H1 (cell line): Measurements from ENCODE around the gene KCNC4. TPM values are rescaled to one million over a fixed set of nuclear protein-coding genes. Genes with fewer than 3 reads are reported as not detected.

Source experiments
- CHD1 ChIP-seq: IDR thresholded peaks from 2 replicates; pipeline ENCODE4 v1.6.1; 2012; ENCODE audit warnings: low read depth, low read length, improper control_type of control experiment
- HDAC2 ChIP-seq, 2 experiments: fragments of 300-600 bp in 1 of 2; sonication (generic) in 1 of 2; IDR thresholded peaks; 2 replicates each; pipeline ENCODE4 v1.6.1; 2011 to 2012; ENCODE audit warnings: low read depth in 2 of 2, low read length in 2 of 2, mild to moderate bottlenecking in 2 of 2, moderate library complexity in 2 of 2, borderline replicate concordance in 1 of 2, inconsistent platforms in 1 of 2
- JUND ChIP-seq: IDR thresholded peaks from 2 replicates; pipeline ENCODE4 v1.6.1; 2011; ENCODE audit warnings: mild to moderate bottlenecking, improper control_type of control experiment, low read length
- polyA plus RNA-seq, 7 experiments: library from polyadenylated mRNA; depleted of rRNA in 3 of 7; stranded (reverse) in 5 of 7; unstranded in 2 of 7; fragments of >200 nt in 5 of 7; fragments of 200-250 nt in 2 of 7; gene quantifications; 1 replicate in 5 of 7; 2 replicates in 1 of 7; 4 replicates in 1 of 7; pipeline versions ENCODE4 v1.2.1 to v1.2.3, GENCODE V29; 2011 to 2013; ENCODE audit warnings: missing spikeins in 2 of 7, mixed read lengths in 2 of 7
- total RNA-seq: library from RNA; stranded (reverse); fragmentation: NEBNext Ultra II Directional; extraction: Animal tissue kit (Norgen Biotek cat#: 25700); gene quantifications from 2 replicates; pipeline ENCODE4 v1.2.1, GENCODE V29; 2021
- TF ChIP-seq, protein P1 (sequence below): IDR thresholded peaks from 2 replicates; pipeline ENCODE4 v1.6.1; 2012; ENCODE audit warnings: inconsistent platforms
- TF ChIP-seq, protein P2 (sequence below): IDR thresholded peaks from 2 replicates; pipeline ENCODE4 v1.6.1; 2012; ENCODE audit warnings: low read length, inconsistent platforms

The KCNC4 gene
- total and polyA plus RNA-seq, 2 of the 8 experiments (the other 6 are each of a cell fraction or from before 2014, with no cell fraction given) = 8.1 to 11.2 TPM

DNA sequence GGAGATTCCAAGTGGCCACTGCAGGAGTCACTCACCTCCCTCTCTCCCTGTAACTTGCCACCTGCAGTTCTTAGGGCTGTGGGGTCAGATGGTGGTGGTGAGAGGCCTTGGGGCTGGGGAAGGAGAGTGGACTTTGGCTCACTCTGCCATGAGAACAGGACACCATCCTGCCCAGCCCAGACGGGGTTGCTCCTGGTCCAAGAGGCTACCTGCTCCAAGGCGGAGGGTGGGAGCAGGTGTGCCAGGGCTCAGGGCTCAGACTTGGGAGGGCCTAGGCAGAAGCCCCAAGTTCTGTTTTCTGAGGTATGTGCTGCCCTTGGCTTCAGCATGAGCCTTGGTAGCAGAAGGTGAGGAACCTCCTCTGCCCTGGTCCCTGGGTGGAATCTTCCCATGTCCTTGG, 11.4 kb upstream of the KCNC4 start (continued):
- no peak for TF ChIP-seq JUND
- TF ChIP-seq, protein P1, sequence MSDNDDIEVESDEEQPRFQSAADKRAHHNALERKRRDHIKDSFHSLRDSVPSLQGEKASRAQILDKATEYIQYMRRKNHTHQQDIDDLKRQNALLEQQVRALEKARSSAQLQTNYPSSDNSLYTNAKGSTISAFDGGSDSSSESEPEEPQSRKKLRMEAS = no peak
- no peak for TF ChIP-seq HDAC2 (IDR thresholded peaks at IDR 0.05; ENCODE audit: borderline replicate concordance in 1 of 2, low read depth in 2 of 2, low read length in 2 of 2)
- TF ChIP-seq CHD1 = no peak
- TF ChIP-seq, protein P2, sequence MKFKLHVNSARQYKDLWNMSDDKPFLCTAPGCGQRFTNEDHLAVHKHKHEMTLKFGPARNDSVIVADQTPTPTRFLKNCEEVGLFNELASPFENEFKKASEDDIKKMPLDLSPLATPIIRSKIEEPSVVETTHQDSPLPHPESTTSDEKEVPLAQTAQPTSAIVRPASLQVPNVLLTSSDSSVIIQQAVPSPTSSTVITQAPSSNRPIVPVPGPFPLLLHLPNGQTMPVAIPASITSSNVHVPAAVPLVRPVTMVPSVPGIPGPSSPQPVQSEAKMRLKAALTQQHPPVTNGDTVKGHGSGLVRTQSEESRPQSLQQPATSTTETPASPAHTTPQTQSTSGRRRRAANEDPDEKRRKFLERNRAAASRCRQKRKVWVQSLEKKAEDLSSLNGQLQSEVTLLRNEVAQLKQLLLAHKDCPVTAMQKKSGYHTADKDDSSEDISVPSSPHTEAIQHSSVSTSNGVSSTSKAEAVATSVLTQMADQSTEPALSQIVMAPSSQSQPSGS = no peak
- TF ChIP-seq, all 59 proteins: peak for 0
